NCI-H345 treated with DMSO at 0.1 percent for 48 hours (cell line): Measurements from ENCODE around the gene CXXC1.
"Not testable (repeated sequence)": the region's sequence is repeated elsewhere in the genome, so short reads cannot be mapped to it uniquely, and the experiment has no call there.

Experiments used
- DNase-seq: peaks from one replicate; lab custom pipeline; 2025; ENCODE audit not compliant: unreplicated experiment; lab: John Stamatoyannopoulos, UW

The CXXC1 gene

GRCh38 chr18:50287441-50288347 lies at the start of gene CXXC1:
Gene CXXC1 (minus strand): TSS chr18:50287692. CDS start chr18:50287589, 103 bp downstream.
- peak; percentile 99 for DNase-seq

- DNase-seq: no peak
Observed at GRCh38 chr18:50334546-50335152, 47.2 kb upstream of the CXXC1 start.

GRCh38 chr18:50331691-50332090 lies 44.2 kb upstream of the CXXC1 start:
- DNase-seq: no peak

- DNase-seq: no peak
Observed at GRCh38 chr18:50330176-50330575, 42.7 kb upstream of the CXXC1 start.

GRCh38 chr18:50327983-50328382 lies 40.5 kb upstream of the CXXC1 start:
- no peak for DNase-seq

- DNase-seq: no peak
Observed at GRCh38 chr18:50320719-50321118, 33.2 kb upstream of the CXXC1 start.

GRCh38 chr18:50315100-50315871 lies 27.8 kb upstream of the CXXC1 start:
- no peak for DNase-seq

- no peak for DNase-seq
Observed at GRCh38 chr18:50313873-50314460, 26.5 kb upstream of the CXXC1 start.

- no peak for DNase-seq
Observed at GRCh38 chr18:50313031-50313607, 25.6 kb upstream of the CXXC1 start.

GRCh38 chr18:50312296-50313030 lies 25.0 kb upstream of the CXXC1 start:
- no peak for DNase-seq

GRCh38 chr18:50311650-50312049 lies 24.2 kb upstream of the CXXC1 start:
- DNase-seq: no peak

- no peak for DNase-seq
Observed at GRCh38 chr18:50310080-50310479, 22.6 kb upstream of the CXXC1 start.

GRCh38 chr18:50308851-50309250 lies 21.4 kb upstream of the CXXC1 start:
- not testable (repeated sequence) for DNase-seq

GRCh38 chr18:50307738-50308470 lies 20.4 kb upstream of the CXXC1 start:
- peak; percentile 91 for DNase-seq

GRCh38 chr18:50307400-50307737 lies 19.9 kb upstream of the CXXC1 start:
- no peak for DNase-seq

- no peak for DNase-seq
Observed at GRCh38 chr18:50306944-50307343, 19.5 kb upstream of the CXXC1 start.

- DNase-seq: no peak
Observed at GRCh38 chr18:50301074-50301473, 13.6 kb upstream of the CXXC1 start.

- no peak for DNase-seq
Observed at GRCh38 chr18:50299626-50300388, 12.3 kb upstream of the CXXC1 start.
